NK-92 treated with Interleukin-12 subunit alpha and Interleukin-12 subunit beta, amount 100 ng/mL, for 24 hours (cell line): ENCODE results near the gene RPL13A.
A peak's percentile ranks its signal among the peaks of the same experiment; 100 is the strongest.
"Not testable (repeated sequence)": the region's sequence is repeated elsewhere in the genome, so short reads cannot be mapped to it uniquely, and the experiment has no call there.

Experiments
- DNase-seq: peaks from one replicate; lab custom pipeline; 2025; lab: John Stamatoyannopoulos, UW

The RPL13A gene

GRCh38 chr19:49456326-49456725, 31.1 kb upstream of the RPL13A start:
- no peak for DNase-seq

- DNase-seq, result no peak
Observed at GRCh38 chr19:49458567-49458903, 28.9 kb upstream of the RPL13A start.

GRCh38 chr19:49459388-49459787, 28.0 kb upstream of the RPL13A start:
- no peak for DNase-seq

DNA sequence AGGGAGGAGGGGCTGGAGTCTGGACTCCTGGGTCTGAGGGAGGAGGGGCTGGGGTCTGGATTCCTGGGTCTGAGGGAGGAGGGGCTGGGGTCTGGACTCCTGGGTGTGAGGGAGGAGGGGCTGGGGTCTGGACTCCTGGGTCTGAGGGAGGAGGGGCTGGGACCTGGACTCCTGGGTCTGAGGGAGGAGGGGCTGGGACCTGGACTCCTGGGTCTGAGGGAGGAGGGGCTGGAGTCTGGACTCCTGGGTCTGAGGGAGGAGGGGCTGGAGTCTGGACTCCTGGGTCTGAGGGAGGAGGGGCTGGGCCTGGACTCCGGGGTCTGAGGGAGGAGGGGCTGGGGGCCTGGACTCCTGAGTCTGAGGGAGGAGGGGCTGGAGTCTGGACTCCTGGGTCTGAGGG, 26.3 kb upstream of the RPL13A start:
- DNase-seq, result not testable (repeated sequence)

DNA sequence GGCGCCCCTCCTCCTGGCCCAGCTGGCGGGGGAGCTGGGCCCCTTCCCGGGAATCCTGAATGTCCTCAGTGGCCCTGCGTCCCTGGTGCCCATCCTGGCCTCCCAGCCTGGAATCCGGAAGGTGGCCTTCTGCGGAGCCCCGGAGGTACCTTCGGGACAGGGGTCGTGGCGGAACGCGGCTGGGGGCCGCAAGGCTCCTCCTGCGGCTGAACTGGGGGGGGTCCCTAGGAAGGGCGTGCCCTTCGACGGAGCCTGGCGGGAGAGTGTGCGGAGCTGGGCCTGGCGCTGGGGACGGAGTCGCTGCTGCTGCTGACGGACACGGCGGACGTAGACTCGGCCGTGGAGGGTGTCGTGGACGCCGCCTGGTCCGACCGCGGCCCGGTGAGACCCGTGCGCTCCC, 25.8 kb upstream of the RPL13A start:
- no peak for DNase-seq

GRCh38 chr19:49462492-49462891, 24.9 kb upstream of the RPL13A start:
- DNase-seq, result no peak

DNA sequence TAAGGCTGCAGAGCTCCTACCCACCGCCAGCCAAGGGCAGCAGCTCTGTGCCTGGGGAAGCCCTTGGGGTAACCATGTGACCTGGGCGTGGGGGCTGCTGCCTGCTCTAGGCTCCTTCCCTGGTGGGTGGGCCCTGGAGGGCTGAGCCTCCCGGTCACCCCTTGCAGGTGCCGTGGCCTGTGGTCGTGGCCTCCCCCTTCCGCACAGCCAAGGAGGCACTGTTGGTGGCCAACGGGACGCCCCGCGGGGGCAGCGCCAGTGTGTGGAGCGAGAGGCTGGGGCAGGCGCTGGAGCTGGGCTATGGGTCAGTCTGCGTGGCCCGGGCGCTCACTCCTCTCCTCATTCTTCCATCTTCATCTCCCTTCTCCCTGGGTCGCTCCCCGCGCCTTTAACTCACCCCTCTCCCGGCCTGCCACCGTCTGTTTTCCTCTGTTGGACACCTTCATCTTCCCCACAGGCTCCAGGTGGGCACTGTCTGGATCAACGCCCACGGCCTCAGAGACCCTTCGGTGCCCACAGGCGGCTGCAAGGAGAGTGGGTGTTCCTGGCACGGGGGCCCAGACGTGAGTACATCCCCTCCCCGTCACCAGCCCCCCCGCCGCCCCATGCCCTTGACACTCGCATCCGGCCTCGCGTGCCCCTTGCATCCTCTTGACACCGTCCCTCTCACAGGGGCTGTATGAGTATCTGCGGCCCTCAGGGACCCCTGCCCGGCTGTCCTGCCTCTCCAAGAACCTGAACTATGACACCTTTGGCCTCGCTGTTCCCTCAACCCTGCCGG, 23.3 kb upstream of the RPL13A start:
- no peak for DNase-seq

DNA sequence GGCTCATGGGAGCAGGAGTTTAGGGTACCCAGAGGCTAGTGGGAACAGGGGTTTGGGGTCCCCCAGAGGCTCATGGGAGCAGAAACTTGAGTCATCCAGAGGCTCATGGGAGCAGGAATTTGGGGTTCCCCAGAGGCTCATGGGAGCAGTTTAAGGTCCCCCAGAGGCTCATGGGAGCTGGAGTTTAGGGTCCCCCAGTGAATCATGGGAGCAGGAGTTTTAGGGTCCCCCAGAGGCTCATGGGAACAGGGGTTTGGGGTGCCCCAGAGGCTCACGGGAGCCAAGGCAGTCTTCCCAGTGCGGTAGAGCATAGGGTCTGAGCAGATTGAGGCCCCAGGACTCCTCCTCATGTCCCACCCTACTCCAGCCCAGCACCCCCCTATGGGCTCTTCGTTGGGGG, 22.0 kb upstream of the RPL13A start:
- no peak for DNase-seq

DNA sequence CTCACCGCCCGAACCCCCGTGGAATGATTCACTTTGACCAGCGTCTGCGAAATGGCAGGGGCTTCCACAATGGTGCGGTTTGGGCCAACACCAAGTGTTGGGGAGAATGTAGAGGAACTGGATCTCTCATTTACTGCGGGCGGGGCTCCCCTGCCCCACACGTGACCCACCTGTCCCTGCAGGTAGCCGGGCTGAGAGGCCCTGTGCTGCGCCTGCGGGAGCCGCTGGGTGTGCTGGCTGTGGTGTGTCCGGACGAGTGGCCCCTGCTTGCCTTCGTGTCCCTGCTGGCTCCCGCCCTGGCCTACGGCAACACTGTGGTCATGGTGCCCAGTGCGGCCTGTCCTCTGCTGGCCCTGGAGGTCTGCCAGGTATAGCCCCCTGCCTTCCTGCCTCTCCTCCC, 19.2 kb upstream of the RPL13A start:
- no peak for DNase-seq

DNA sequence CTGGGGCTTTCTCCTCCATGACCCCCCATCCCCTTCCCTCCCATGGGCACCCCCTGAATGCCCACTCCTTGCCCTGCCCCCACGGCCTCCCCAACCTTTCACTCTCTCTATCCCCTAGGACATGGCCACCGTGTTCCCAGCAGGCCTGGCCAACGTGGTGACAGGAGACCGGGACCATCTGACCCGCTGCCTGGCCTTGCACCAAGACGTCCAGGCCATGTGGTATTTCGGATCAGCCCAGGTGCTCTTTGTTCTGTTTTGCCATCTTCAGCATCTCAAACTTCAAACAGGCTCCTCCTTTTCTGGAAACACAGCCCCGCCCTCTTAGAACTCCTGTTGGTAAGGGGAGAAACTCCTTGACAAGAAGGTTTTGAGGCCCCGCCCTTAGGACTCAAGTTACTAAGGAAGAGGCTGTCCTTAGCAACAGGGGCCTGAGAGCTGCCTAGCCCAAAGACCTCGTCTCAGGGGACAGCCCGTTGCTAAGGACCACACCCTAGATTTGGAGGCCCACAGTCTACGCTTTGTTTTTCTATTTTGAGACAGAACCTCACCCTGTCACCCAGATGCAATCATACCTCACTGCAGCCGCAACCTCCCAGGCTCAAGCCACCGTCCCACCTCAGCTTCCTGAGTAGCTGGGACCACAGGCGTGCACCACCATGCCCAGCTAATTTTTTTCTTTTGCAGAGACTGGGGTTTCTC, 18.5 kb upstream of the RPL13A start:
- DNase-seq, result peak; percentile 95

- DNase-seq, result peak; percentile 97
Observed at GRCh38 chr19:49469828-49470614, 17.4 kb upstream of the RPL13A start.

GRCh38 chr19:49470615-49470978, 16.8 kb upstream of the RPL13A start:
- DNase-seq, result no peak

DNA sequence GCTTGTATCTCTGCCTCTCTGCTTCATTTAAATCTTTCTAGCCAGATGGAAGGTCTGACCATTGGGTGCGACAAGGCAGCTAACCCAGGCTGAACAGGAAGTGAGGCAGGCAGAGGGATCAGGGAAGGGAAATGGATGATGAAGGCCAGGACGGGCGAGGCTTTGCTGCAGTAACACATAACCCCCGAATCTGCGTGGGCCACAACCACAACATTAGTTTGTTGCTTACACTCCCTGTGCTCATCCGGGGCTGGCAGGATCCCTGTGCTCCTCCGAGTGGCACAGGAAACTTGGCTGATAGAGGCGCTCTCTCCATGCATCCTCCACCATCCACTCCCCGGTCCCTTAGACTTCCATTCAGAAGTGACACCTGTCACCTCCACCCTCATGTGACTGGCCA, 14.5 kb upstream of the RPL13A start:
- no peak for DNase-seq

DNA sequence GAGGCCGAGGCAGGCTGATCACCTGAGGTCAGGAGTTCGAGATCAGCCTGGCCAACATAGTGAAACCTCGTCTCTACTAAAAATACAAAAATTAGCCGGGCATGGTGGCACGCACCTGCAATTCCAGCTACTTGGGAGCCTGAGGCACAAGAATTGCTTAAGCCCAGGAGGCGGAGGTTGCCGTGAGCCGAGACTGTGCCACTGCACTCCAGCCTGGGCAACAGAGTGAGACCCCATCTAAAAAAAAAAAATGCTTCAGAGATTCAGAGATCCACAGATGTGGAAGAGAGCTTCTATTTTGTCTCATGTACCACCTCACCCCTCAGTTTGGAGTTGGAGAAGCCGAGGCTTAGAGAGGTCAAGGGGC, 13.9 kb upstream of the RPL13A start:
- DNase-seq, result not testable (repeated sequence)

- peak; percentile 82 for DNase-seq
Observed at GRCh38 chr19:49473868-49474541, 13.4 kb upstream of the RPL13A start, which contains the start of gene FLT3LG. Gene FLT3LG, plus strand, starts transcription at chr19:49474215. Its CDS starts 425 bp downstream, at chr19:49474640.

GRCh38 chr19:49474542-49474924, 12.9 kb upstream of the RPL13A start:
- DNase-seq, result no peak

DNA sequence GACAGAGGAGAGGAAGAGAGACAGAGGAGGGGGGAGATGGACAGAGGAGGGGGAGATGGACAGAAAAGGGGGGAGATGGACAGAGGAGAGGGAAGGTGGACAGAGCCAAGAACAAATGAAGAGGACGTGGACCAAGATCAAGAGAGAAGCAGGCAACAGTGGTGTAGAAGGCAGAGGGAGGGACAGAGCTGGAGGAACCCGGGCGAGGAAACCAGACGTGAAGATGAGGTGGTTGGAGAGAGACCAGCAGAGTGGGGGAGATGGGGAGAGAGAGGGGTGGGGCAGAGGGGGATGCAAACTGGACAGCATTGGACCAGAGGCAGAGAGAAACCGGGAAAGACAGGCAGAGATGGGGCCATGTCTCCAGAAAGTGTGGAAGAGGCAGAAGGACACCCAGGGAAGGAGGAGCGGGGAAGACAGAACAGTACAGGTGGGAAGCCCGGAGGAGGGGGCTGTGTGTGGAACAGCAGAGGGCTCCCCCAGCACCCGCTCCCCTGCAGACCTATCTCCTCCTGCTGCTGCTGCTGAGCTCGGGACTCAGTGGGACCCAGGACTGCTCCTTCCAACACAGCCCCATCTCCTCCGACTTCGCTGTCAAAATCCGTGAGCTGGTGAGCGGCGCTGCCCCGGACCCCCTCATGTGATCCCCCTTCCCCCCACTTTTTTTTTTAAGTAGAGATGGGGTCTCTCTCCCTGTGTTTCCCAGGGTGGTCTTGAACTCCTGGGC, 12.1 kb upstream of the RPL13A start:
- no peak for DNase-seq

DNA sequence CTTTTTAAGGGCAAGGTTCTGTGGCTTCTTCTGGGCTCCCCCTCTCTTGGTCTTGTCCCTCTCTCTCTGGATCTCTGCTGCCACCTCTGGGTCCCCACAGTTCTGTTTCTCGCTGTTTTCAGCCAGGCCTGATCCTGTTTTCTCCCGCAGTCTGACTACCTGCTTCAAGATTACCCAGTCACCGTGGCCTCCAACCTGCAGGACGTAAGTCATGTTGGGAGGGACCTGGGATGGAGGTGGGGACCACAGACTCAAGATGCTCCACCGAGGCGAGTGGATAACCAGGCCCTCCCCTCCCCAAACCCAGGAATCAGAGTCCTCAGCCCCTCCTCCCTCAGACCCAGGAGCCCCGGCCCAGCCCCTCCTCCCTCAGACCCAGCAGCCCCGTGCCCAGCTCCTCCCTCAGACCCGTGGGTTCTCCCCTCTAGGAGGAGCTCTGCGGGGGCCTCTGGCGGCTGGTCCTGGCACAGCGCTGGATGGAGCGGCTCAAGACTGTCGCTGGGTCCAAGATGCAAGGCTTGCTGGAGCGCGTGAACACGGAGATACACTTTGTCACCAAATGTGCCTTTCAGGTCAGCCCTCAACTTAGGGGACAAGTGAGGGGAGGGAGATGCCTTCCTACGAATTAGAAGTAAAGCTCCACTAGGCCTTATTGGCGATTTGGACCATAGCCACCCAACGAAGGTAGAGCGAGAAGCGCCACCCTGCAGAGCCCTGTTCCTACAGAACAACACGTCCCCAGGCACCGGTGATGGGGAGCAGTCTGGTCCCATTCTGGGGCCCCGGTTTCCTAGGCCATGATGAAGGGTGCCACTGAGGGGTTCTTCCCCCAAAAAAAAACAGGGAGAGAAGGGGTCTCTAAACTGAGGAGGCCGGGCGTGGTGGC, 11.2 kb upstream of the RPL13A start:
- DNase-seq, result peak; percentile 35

DNA sequence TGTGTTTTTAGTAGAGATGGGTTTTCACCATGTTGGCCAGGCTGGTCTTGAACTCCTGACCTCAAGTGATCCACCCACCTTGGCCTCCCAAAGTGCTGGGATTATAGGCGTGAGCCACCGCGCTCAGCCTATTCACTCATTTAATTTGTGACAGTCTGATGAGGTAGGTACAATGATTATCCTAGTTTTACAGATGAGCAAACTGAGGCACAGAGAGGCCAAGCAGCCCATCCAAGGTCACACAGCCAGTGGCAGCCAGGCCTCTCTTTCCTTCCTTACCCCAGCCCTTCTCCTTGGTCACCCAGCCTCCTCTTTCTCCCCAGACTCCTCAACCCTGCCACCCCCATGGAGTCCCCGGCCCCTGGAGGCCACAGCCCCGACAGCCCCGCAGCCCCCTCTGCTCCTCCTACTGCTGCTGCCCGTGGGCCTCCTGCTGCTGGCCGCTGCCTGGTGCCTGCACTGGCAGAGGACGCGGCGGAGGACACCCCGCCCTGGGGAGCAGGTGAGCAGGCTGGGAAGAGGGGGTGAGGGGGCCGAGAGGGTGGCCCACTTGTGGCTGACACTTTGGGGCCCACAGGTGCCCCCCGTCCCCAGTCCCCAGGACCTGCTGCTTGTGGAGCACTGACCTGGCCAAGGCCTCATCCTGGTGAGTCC, 7.3 kb upstream of the RPL13A start:
- DNase-seq, result no peak

- DNase-seq, result no peak
Observed at GRCh38 chr19:49481020-49481683, 6.3 kb upstream of the RPL13A start.
